VCaP (cell line): Measurements from ENCODE around the gene PLPPR4.

ENCODE experiments used
- H3K27ac ChIP-seq: fragments of 450-650 bp; 2 replicates; pipeline ENCODE4 v1.5.1; 2017
- TF ChIP-seq, protein P1 (sequence below): fragments of 450-650 bp; conservative IDR thresholded peaks from 2 replicates; pipeline ENCODE4 v1.5.1; 2017; ENCODE audit warnings: mild to moderate bottlenecking, moderate library complexity

PLPPR4 gene

DNA sequence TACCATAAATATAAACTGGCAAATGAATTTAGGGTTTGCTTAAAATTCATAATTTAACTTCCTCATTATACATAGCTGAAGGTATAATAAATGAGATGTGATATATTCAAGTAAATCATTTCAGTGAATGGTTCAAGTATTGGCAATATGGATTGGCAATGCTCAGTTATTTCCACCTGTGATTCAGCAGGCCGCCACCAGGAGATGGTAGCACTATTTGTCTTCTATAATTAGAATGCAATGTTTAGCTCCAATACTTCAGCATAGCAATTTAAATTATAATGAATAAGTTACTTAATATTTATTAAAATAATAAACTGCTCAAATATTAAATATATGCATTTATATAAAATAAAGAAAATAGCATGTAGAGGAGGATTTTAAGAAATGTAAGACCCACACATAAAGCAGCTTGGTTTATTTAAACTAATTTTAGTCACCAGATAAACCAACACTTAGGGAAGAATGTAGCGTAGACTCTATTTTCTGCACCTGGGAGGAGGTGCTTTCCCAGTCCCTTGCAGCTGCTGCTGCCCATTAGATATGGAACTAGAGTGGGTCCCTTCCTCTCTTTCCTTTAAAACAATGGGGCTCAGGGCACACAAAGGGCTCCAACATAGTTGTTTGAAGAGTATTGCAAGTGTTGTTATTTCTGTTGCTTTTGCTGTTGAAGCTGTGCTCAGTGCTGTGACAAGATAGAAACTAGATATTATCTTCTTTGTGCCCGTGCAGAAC, 62.1 kb downstream of the PLPPR4 start:
- TF ChIP-seq, protein P1, sequence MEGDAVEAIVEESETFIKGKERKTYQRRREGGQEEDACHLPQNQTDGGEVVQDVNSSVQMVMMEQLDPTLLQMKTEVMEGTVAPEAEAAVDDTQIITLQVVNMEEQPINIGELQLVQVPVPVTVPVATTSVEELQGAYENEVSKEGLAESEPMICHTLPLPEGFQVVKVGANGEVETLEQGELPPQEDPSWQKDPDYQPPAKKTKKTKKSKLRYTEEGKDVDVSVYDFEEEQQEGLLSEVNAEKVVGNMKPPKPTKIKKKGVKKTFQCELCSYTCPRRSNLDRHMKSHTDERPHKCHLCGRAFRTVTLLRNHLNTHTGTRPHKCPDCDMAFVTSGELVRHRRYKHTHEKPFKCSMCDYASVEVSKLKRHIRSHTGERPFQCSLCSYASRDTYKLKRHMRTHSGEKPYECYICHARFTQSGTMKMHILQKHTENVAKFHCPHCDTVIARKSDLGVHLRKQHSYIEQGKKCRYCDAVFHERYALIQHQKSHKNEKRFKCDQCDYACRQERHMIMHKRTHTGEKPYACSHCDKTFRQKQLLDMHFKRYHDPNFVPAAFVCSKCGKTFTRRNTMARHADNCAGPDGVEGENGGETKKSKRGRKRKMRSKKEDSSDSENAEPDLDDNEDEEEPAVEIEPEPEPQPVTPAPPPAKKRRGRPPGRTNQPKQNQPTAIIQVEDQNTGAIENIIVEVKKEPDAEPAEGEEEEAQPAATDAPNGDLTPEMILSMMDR = peak; percentile 55

DNA sequence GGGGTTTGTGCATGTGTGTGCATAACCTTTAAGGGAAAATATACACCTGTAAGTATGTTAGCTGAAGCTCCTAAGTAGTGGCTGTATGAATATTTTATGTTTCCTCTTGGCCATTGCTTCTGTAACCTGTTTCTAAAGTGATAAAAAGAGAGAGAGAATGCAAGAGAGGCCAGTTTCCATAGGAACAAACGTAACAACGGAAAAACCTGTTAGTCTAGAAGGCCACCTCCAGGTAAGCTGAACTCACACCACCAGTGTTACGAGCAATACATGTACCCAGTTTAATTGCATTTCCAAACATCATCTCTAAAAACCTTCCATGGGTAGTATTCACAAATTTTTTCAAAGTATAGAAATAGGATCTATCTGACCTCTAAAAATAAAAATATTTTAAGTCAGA, 63.1 kb downstream of the PLPPR4 start:
- TF ChIP-seq, protein P1 = peak; percentile 25; the same call in 1 of the 2 replicates
- peak overlapping the region; percentile 95 for H3K27ac ChIP-seq

More for the DNA sequence above, 62.1 kb downstream of the PLPPR4 start:
- peak overlapping the region; percentile 95 for H3K27ac ChIP-seq

DNA sequence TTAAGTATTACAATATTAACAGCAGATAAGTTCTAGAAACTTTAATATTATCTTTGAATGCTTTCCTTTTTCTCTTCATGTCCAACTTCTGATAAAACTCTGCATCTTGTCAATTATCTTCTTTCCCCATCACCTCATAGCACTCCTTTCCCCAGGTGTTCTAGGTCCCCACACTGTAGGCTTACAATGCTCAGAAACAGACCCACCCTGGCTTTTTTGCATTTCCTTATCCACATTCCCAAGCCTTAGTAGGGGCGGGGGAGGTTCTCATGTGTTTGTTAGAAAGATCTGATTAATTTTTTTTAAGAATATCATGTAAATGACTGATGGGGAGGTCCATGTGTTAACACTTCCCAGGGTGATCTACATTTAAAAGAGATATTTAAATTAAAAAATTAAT, 63.9 kb downstream of the PLPPR4 start:
- peak overlapping the region; percentile 95 for H3K27ac ChIP-seq
- TF ChIP-seq, protein P1 = no peak

DNA sequence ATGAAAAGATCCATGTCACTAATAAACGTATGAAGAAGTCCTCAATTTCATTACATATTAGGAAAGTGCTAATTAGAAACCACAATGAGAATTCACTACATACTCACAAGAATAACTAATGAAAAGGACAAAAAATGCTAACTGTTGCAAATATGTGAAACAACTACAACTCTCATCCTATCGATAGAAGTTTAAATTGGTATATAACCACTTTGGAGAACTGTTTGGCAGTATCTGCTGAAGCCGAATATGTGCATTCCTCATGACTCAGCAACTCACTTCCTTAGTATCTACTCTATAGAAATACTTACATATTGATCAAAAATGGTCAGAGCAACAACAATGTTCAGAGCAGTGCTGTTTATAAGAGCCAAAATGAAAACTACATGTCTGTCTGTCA, 66.8 kb downstream of the PLPPR4 start:
- TF ChIP-seq, protein P1 = no peak
- H3K27ac ChIP-seq = no peak overlapping the region

DNA sequence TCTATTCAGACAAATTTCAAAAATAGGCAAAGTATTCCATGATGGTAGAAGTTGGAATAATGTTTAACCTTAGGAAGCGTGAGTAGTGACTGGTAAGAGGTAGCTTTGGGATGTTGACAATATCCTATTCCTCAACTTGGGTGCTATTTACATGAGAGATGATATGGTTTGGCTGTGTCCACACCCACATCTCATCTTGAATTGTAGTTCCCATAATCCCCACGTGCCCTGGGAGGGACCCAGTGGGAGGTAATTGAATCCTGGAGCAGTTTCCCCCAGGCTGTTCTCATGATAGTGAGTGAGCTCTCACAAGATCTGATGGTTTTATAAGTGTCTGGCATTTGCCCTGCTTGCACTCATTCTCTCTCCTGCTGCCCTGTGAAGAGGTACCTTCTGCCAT, 67.3 kb downstream of the PLPPR4 start:
- H3K27ac ChIP-seq = no peak overlapping the region
- TF ChIP-seq, protein P1 = no peak

DNA sequence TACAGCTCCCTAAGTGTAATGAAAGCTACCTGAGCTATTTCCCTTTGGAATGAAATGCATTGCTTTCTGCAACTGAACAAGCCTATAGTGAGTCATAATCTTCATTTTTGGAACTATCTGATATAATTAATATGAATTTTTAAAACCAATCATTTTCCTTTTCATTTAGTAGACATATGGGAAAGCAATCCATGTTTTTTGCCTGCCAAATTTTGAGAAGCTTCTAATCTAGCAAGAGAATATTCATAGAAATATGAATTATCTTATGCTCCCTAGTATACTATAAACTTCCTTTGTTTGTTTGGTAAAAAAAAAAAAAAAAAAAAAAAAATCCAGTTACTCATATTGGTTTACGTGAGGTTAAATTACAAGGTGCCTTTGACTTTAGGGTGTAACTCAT, 68.3 kb downstream of the PLPPR4 start:
- TF ChIP-seq, protein P1 = no peak
- H3K27ac ChIP-seq = no peak overlapping the region

DNA sequence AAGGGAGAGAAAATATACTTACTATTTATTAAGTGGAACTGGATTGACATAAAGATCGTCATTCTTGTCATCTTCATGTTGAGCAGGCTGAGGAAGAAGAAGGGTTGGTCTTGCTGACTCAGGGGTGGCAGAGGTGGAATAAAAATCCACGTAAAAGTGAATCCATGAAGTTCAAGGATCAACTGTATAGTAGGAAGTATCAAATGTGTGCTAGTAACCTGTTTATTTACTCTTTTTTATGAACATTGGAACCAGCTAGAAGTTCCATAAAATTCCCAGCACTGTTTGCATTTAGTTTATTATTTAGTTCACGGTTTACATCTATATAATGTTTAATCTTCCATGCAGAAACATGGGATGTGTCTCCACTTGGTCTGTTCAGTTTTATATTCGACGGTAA, 70.7 kb downstream of the PLPPR4 start:
- H3K27ac ChIP-seq = peak overlapping the region; percentile 56
- TF ChIP-seq, protein P1 = no peak
